Measurements from ENCODE around the gene PLIN1.

DNA sequence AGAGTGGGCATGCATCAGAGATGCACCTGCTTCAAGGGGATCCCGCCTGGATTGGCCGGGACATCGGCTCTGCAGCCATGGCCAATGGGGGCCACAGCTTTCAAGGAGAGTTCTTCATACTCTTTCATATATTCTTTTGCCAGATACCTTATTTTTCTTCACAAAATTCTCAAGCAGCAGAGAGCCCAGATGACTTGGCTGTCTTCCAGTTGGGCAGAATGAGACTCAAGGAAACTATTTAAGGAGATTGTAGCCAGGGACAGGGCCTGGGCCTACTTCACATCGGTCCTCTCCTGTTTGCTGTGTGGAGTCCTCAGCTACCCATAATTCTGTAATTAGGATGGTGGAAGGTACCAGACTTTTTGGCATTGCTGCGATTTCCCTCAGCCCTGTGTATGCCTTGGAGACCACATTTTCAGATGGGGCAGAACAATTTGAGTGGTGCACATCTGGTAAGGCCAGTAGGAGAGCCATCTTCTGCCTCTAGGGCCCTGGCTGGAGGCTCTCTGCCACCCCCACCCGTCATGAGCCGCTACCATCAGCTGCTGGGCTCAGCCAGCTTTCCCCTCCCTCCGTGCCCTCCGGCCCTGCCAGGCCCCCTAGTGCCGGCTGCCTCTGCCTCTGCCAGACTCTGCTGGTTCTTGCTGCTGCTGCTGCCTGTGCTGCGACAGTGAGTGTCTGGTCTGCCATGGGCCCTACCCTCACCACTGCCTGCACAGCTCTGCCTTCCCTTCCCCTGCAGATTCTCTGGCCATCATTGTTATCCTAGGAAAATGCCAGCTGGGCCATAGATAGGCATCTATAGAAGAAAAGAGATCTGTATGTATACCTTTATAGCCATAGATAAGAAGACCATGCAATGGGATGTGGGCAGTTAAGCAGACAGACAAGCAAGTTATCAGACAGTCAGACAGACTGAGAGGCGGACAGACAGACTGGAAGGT, 6.7 kb downstream of the PLIN1 start:
- TF ChIP-seq, protein P1, sequence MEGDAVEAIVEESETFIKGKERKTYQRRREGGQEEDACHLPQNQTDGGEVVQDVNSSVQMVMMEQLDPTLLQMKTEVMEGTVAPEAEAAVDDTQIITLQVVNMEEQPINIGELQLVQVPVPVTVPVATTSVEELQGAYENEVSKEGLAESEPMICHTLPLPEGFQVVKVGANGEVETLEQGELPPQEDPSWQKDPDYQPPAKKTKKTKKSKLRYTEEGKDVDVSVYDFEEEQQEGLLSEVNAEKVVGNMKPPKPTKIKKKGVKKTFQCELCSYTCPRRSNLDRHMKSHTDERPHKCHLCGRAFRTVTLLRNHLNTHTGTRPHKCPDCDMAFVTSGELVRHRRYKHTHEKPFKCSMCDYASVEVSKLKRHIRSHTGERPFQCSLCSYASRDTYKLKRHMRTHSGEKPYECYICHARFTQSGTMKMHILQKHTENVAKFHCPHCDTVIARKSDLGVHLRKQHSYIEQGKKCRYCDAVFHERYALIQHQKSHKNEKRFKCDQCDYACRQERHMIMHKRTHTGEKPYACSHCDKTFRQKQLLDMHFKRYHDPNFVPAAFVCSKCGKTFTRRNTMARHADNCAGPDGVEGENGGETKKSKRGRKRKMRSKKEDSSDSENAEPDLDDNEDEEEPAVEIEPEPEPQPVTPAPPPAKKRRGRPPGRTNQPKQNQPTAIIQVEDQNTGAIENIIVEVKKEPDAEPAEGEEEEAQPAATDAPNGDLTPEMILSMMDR (conservative IDR thresholded peaks at IDR 0.05; ENCODE audit: low read depth, low read length) = no peak
- TF ChIP-seq EZH2 (IDR thresholded peaks at IDR 0.05; ENCODE audit: borderline replicate concordance, low read depth, low read length, poor library complexity, severe bottlenecking) = no peak
